Measurements from ENCODE around the gene FAM81A.

FAM81A gene

DNA sequence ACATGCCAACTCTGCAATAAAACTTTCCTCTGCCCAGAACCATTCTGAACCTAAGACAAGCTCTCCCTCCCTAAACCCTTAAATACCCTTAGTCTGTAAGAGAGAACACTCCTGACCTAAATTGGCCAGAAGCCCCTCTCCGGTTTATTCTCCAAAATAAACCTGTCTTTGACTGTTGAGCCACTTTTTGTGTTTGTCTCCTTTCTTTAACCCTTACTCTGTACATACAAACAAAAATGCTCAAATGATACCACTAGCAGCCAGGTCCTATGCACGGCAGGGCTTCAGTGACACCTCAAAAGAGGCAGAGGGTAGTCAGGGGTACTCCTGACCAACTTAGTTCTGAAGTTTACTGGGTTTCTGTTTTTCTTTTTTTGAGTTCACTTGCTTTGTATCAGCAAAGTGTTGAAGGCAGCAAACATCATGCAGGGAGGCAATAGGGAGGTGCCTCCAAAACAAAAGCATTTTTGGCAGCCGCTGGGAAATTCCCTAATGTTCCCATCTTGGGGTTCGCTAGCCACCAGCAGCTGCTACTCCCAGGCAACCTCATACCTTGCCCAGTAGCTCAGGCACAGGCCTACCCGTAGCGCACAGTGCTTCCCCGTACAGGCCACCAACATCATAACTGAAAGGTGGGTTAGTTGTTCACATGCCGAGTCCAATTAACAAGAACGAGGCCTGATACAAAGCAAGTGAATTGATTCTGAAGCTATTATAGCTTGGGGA lies 110.7 kb downstream of the FAM81A start:
- no peak for DNase-seq
- Histone ChIP-seq H3K27me3 (ENCODE audit: insufficient read depth, low read depth, severe bottlenecking) (no peaks in the 10 kb centered on the region), H3K27ac (no peak overlapping the region), H3K9me3 (ENCODE audit: severe bottlenecking) (no peaks in the 10 kb centered on the region), H3K4me3 (ENCODE audit: low read depth, low read length) (no peak overlapping the region), H3K36me3 (no peaks in the 10 kb centered on the region)
- TF ChIP-seq, protein P1, sequence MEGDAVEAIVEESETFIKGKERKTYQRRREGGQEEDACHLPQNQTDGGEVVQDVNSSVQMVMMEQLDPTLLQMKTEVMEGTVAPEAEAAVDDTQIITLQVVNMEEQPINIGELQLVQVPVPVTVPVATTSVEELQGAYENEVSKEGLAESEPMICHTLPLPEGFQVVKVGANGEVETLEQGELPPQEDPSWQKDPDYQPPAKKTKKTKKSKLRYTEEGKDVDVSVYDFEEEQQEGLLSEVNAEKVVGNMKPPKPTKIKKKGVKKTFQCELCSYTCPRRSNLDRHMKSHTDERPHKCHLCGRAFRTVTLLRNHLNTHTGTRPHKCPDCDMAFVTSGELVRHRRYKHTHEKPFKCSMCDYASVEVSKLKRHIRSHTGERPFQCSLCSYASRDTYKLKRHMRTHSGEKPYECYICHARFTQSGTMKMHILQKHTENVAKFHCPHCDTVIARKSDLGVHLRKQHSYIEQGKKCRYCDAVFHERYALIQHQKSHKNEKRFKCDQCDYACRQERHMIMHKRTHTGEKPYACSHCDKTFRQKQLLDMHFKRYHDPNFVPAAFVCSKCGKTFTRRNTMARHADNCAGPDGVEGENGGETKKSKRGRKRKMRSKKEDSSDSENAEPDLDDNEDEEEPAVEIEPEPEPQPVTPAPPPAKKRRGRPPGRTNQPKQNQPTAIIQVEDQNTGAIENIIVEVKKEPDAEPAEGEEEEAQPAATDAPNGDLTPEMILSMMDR (IDR thresholded peaks at IDR 0.05; ENCODE audit: low read depth, low read length) = no peak

DNA sequence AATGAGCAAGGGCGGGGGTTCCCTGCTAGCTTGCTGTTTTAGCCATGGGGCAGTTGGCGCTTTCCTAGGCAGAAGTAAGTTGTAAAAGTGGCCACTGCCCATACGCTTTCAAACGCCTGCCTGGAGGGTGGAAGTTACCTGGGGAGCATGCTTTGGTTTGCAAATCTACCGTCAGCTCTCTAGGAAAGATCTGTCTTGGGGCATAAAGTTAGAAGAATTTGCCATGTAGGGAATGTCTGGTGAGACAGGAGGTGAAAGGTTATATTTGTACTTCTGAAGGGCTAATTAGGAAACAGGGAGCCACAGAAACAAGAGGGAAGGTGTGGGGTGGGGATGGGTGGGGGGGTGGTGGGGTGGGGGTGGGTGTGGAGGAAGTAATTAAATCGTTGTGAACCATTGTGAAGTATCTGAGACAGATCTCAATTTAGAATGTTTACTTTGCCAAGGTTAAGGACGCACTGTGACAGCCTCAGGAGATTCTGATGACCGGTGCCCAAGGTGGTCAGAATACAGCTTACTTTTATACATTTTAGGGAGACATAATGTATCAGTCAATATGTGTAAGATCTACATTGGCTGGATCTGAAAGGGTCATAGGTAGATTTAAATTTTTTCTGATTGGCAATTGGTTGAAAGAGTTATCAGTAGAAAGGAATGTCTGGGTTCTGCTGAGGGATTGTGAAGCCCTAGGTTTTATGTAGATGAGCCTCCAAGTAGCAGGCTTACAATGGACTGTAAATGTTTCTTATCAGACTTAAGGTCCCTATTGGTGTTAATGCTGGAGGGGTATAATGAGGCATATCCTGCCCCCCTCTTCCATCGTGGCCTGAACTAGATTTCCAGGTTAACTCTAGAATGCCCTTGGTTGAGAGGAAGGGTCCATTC lies 111.6 kb downstream of the FAM81A start:
- no peaks in the 10 kb centered on the region for H3K27me3 ChIP-seq (ENCODE audit: insufficient read depth, low read depth, severe bottlenecking)
- TF ChIP-seq, protein P1 (IDR thresholded peaks at IDR 0.05; ENCODE audit: low read depth, low read length) = no peak

DNA sequence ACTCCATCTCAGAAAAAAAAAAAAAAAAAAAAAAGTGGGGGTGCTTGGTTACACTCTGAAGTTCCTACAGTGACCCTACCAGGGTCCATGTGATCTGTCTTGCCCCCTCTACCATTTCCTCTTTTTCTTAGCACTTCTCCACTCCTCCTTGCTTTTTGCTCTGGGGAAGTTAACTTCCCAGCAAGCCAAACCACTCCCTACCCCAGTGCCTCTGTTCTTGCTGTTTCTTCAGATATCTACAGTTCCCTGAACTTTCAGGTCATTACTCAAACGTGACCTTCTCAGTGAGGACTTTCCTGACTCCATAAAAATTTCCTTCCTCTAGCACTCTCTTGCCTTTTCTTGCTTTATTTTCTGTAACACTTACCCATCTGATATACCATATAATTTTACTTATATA lies 112.5 kb downstream of the FAM81A start:
- H3K27me3 ChIP-seq (ENCODE audit: insufficient read depth, low read depth, severe bottlenecking) = no peaks in the 10 kb centered on the region
- TF ChIP-seq, protein P1 (IDR thresholded peaks at IDR 0.05; ENCODE audit: low read depth, low read length) = no peak
- no peak overlapping the region for H3K27ac ChIP-seq
- no peak overlapping the region for H3K4me3 ChIP-seq (ENCODE audit: low read depth, low read length)
- no peaks in the 10 kb centered on the region for H3K9me3 ChIP-seq (ENCODE audit: severe bottlenecking)
- no peaks in the 10 kb centered on the region for H3K36me3 ChIP-seq
- DNase-seq = no peak

More for the DNA sequence above, 111.6 kb downstream of the FAM81A start:
- H3K27ac ChIP-seq = no peak overlapping the region
- H3K9me3 ChIP-seq (ENCODE audit: severe bottlenecking) = no peaks in the 10 kb centered on the region
- no peak for DNase-seq
- no peak overlapping the region for H3K4me3 ChIP-seq (ENCODE audit: low read depth, low read length)
- H3K36me3 ChIP-seq = no peaks in the 10 kb centered on the region

DNA sequence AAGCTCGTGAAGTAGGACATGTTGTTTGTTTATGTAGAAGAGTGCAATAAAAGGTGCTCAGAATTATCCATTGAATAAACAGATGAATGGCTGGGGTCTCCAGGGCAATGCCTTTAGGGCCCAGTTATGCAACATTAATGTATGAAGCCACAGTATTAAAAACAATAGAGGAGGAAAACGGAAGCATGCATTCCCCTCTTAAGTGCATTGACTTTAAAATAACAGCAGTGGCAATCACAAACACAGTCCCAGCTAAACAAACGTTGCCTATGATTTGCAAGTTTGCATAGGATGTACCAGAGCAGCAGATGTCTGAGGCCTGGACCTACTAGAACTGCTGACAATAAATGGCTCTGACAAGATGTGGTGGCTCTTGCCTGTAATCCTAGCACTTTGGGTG lies 113.0 kb downstream of the FAM81A start:
- DNase-seq = no peak

DNA sequence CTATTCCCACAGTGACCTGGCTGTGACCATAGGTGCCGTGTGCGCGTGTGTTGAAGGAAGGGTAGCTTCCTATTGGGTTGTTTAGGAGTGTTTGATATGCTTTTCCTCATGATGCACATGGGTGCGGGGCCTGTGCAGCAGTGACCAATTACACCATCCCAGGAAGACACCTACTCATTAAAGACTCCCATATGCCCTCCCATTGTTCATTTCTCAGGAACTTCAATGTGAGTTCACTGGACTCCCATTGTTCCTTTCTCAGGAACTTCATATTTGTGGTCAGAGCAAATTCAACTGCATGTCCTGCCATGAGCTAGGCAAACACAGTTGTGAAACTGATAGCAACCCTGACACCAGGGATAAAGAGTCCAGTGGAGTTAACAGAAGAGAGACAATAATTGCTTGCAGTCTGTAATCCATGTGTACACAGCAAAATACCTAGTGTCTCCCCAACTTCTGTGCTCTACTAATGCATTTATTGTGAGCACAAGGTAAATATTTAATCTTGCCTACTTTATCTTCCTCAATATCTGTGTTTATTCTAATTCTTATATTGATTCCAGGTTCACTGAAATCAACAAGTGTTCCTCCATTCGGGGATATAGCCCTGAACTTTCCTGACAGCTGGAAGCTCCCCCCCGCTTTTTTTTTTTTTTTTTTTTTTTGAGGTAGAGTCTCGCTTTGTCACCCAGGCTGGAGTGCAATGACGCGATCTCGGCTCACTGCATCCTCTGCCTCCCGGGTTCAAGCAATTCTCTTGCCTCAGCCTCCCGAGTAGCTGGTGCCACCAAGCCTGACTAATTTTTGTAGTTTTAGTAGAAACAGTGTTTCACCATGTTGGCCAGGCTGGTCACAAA lies 116.1 kb downstream of the FAM81A start:
- TF ChIP-seq, protein P1 (IDR thresholded peaks at IDR 0.05; ENCODE audit: low read depth, low read length) = no peak
- no peaks in the 10 kb centered on the region for H3K27me3 ChIP-seq (ENCODE audit: insufficient read depth, low read depth, severe bottlenecking)
- H3K4me3 ChIP-seq (ENCODE audit: low read depth, low read length) = no peak overlapping the region
- no peaks in the 10 kb centered on the region for H3K9me3 ChIP-seq (ENCODE audit: severe bottlenecking)
- H3K36me3 ChIP-seq = no peaks in the 10 kb centered on the region
- no peak for DNase-seq
- no peak overlapping the region for H3K27ac ChIP-seq

More for the DNA sequence above, 113.0 kb downstream of the FAM81A start:
- TF ChIP-seq, protein P1 (IDR thresholded peaks at IDR 0.05; ENCODE audit: low read depth, low read length) = no peak
- H3K4me3 ChIP-seq (ENCODE audit: low read depth, low read length) = no peak overlapping the region
- H3K36me3 ChIP-seq = no peaks in the 10 kb centered on the region
- no peaks in the 10 kb centered on the region for H3K9me3 ChIP-seq (ENCODE audit: severe bottlenecking)
- H3K27me3 ChIP-seq (ENCODE audit: insufficient read depth, low read depth, severe bottlenecking) = no peaks in the 10 kb centered on the region
- H3K27ac ChIP-seq = no peak overlapping the region

Data from WERI-Rb-1 (cell line).